Endothelial cell of umbilical vein (primary cell): ENCODE data around the gene BAMBI.

ENCODE experiments used
- CTCF ChIP-seq, 2 donors: IDR thresholded peaks; 1 replicate in 1 of 2; 2 replicates in 1 of 2; pipeline ENCODE4 v1.5.1; 2011; ENCODE audit warnings: low read length in 2 of 2, mild to moderate bottlenecking in 2 of 2, moderate library complexity in 2 of 2, control low read depth in 1 of 2, inconsistent platforms in 1 of 2, low read depth in 1 of 2; ENCODE audit not compliant: insufficient read depth in 1 of 2; ENCODE audit errors: extremely low read depth in 1 of 2
- POLR2AphosphoS5 ChIP-seq: IDR thresholded peaks from 2 replicates; pipeline ENCODE4 v1.6.1; 2012; ENCODE audit warnings: low read depth, mild to moderate bottlenecking, control low read depth, low read length, moderate library complexity; ENCODE audit not compliant: insufficient read depth

- TF ChIP-seq CTCF (IDR thresholded peaks at IDR 0.05; ENCODE audit: extremely low read depth in 1 of 2, insufficient read depth in 1 of 2, low read depth in 1 of 2, low read length in 2 of 2) (no peak), POLR2AphosphoS5 (no peak)
Measured at GRCh38 chr10:28677888-28678686, 766 bp downstream of the BAMBI start.
